GM19025 (cell line): ENCODE results near the gene AFDN.
"Not testable (repeated sequence)": the region's sequence is repeated elsewhere in the genome, so short reads cannot be mapped to it uniquely, and the experiment has no call there.

Experiments used
- ATAC-seq: cut with Tn5 transposase; IDR thresholded peaks from one replicate; pipeline ENCODE4 v1.9.1; 2021; ENCODE audit warnings: mild to moderate bottlenecking, low read depth, moderate library complexity; ENCODE audit not compliant: unreplicated experiment

The AFDN gene

DNA sequence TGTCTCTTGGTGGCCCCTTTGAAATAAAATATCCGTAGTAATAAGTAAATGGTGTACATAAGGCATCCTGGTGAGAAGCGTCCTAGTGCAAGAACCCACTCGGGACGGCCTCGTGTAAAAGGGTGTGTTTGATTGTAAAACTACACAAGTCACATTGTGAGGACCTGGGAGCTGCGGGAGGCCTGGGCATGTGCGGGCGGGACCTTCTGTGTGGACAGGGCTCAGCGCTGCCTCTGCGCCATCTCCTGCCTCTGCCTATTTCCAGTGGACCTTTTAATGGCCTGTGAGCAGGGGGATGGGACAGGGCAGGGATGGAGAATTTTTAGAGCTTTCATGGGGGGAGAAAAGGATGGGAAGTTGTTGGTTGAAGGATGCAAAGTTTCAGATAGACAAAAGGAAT is 145.5 kb downstream of the AFDN start:
- ATAC-seq: no peak

DNA sequence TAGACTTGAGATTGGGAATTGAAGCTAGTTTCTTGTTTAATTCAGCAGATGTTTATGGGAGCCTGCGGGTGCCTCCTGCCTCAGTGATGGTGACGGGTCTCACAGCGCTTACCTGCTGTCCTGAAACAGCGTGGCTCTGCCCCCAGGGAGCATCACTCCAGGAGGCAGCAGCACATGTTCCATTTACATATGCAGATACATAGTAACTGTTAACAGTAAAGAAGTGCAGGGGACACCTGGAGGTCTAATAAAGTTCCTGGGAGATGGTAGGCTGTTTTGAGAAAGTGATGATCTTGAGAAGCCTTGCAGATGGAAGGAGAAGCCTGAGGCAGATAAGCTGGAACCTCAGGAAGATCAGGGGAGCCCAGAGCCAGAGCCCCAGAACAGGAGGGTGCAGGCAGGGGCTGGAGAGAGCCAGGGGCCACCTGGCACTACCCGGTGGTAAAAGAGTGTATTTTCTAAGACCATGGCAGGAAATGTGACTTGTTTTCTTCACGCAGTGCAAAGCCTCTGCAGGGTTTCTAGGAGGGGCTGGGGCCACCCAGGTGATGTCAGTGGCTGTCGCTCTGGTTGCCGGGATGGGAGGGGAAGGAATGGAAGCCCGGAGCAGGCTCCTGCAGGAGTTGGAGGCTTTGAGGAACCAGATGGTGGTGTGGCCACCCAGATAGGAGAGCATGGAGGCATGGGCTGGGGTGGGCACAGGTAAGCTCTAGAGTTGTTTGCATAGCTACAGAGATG is 146.6 kb downstream of the AFDN start:
- no peak for ATAC-seq

DNA sequence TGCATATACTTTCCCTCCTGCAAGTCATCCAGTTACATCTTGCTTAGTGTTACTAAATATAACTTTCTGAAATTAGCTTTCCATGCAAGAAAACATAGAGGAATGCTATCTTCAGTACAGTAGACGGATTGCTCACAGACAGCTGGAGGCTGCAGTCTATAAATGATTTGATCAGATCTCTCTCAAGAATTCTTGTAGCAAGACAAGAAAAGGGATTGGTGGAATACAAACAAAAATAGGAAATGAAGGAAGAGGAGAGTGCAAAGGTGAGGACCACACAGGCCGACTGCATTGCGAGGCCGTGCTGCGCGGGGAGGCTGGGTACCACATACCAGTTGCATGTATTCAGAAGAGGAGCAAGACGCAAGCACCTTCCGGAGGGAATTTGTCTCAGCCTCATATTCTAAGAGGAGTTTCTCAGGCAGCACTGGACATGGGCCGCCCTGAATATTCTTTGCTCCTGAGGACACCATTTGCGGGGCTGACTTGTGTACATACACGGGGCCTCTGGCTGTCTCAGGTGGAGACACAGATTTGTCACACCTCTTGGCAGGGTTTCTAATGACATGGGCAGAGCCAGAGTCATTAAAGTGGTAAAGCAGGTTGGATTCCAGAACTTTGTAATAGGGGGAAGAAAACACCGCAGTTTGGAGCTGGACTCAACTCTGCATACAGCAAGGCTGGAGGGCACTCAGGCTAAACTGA is 148.1 kb downstream of the AFDN start:
- ATAC-seq: no peak

DNA sequence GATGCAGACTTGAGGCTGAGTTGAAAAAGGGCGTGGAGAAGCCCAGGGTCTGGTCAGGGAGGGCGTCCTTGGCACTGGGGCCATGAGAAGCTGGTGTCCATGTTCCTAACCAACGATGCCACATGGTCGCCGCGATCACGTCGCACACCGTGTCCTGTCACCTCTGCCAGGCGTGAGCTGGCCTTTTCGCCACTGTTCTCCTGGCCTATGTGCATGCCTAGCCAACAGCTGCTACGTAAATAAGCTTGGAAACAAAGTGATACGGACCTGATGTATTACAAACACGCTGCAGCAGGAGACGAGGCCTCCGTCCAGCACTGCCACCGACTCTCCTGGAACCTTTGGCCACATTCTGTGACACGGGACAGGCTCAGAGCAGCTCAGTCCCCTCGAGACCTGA is 148.7 kb downstream of the AFDN start:
- ATAC-seq: no peak

DNA sequence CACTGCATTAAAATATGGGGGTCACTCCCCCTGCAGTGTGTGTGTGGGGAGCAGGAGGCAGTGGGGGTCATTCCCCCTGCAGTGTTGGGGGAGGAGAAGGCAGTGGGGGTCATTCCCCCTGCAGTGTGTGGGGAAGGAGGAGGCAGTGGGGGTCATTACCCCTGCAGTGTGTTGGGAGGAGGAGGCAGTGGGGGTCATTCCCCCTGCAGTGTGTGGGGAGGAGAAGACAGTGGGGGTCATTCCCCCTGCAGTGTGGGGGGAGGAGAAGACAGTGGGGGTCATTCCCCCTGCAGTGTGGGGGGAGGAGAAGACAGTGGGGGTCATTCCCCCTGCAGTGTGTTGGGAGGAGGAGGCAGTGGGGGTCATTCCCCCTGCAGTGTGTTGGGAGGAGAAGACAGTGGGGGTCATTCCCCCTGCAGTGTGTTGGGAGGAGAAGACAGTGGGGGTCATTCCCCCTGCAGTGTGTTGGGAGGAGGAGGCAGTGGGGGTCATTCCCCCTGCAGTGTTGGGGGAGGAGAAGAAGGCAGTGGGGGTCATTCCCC is 149.5 kb downstream of the AFDN start:
- ATAC-seq: not testable (repeated sequence)

DNA sequence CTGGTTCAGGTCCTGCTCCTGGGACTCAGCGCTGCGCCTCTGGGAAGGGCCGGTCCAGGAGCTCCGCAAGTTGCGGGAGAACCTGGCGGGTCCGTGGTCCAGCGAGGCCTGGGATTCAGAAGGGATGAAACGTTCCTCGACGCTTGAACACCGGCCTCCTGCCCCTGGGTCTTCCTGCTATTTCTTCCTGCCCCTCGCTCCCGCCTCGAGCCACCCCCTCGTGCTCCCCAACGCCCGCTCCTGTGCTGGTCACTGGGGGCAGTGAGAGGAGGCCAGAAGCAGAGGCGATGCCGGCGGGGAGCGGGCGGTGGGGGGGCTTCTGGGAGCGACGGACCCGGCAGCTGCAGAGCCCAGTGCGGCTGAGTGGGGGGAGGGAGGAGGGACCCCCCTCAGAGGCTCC is 150.0 kb downstream of the AFDN start:
- no peak for ATAC-seq

DNA sequence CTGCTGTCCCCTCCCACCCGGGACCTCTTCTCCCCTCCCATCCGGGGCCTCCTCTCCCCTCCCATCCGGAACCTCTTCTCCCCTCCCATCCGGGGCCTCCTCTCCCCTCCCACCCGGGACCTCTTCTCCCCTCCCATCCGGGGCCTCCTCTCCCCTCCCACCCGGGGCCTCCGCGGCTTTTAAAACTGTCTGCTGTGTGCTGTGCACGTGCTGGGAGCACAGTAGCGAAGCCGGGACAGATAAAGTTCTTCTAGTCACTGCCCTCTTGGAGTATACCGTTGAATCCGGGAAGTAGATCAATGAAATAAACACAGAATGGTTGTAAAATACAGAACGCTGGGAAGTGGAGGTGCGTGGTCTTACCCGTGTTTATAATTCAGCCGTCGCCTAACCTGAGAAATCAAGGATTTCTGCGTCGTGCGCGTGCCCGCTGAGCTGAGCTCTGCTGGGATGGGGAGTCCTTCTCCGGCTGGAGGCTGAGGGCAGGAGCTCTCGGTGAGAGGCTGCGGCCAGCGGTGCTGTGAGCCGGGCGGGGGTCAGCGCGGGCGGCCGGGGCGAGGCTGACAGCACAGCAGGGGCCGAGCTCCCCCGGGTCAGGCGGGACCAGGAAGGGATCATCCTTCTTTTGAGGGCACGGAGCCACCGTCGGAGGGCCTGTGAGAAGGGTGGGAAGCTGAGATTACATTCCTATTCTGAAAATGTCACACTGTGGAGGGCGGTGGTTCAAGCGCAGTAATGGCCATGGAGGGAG is 151.2 kb downstream of the AFDN start:
- no peak for ATAC-seq

DNA sequence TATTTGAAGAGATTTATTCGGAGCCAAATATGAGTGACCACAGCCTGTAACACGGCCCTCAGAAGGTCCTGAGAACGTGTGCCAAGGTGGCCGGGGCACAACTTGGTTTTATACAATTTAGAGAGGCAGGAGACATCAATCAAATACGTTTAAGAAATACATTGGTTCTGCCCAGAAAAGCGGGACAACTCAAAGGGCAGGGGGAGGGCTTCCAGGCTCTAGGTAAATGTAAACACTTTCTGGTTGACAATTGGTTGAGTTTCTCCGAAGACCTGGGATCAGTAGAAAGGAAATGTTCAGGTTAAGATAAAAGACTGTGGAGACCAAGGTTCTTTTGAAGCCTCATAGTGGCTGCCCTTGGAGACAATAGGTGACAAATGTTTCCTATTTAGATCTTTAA is 151.9 kb downstream of the AFDN start:
- no peak for ATAC-seq

DNA sequence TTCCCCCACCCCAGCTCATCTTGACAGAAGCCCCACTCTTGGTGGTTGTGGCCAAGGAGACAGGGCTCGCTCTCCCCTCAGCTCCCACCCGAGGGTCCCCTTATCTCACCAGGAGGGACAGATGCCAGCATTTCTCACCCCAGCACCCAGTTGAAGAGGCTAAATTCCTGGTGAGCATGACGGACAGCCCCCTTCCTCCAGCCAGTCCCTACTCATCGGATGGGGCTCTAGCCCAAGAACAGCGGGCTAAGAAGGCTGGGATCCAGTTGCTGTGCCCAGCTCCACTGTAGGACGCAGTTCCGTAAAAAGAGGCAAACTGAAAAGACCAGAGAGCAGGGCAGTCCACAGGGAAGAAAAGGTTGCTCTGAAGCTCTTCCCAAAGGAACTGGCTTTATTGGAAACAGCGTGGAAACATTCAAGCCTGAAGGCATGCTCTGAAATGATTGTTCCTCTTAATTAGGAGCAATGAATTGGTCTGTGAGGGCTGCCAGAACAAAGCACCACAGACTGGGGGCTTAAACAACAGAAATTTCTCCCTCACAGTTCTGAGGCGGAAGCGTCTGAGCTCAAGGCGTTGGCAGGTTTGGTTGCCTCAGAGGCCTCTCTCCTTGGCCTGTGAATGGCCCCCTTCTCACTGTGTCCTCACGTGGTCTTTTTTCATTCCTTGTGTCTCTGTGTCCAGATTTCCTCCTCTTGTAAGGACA is 152.9 kb downstream of the AFDN start:
- no peak for ATAC-seq

DNA sequence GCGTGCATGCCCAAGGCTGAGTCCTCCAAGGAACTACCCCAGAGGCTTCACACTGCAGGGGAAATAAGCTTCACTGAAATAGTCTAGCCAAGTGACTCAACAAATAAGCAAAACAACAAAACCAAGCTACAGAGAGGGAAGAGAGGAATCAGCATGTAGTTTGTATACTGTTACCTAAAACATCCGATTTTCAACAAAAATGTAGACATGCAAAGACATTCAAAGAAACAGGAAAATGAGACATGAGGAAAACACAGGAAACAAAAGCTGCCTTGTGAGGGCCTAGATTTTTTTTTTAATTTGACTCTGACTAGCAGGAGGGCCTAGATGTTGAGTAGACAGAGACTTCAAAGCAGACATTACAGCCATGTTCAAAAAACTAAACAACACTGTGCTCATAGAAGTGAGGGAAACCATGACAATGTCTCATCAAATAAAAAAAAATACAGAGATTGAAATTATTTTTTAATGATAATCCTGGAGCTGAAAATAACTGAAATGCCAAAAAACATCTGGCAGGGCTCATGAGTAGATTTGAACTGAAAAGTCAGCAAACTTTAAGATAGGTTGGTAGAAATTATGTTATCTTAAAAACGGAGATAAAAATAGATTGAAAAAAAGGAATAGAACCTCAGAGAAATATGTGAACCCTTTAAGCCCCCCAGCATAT is 154.3 kb downstream of the AFDN start:
- no peak for ATAC-seq

DNA sequence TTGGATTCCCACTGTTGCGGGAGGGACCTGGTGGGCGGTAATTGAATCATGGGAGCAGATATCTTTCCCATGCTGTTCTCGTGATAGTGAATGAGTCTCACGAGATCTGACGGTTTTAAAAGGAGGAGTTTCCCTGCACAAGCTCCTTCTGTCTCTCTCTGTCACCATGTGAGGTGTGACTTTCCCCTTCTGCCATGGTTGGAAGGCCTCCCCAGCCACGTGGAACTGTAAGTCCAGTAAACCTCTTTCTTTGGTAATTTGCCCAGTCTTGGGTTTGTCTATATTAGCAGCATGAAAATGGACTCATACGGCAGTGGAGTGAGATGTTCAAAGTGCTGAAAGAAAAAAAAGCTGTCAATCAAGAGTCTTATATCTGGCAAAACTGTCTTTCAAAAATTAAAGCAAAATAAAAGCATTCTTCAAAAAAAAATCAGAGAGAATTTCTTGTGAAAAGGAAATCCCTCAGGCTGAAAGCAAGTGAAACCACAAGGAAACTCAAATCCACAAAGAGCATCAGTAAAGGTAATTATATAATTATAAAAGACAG is 155.3 kb downstream of the AFDN start:
- no peak for ATAC-seq

DNA sequence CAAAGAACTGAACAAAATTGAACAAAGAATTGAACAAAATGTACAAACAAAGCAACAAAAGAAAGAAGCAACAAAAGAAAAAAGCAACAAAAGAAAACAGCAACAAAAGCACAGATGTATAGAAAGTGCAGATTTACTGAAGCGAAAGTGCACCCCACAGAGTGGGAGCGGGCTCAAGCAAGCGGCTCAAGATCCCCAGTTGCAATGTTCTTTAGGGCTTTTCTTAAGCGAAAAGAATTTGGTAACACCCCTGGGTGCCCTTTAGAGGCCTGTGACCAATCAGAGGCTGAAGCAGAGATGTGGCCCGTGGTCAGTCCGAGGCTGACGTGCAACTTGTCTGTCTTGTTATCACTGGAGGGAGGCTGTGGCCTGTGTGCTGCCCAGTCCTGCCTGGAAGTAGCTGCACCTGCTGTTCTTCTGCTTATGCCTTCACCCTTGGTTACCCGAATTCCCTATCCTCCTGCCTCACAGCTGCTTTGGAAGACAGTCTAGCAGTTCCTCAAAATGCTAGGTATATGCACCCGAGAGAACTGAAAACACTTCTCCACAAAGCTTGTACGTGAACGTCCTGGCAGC is 157.5 kb downstream of the AFDN start:
- ATAC-seq: no peak

DNA sequence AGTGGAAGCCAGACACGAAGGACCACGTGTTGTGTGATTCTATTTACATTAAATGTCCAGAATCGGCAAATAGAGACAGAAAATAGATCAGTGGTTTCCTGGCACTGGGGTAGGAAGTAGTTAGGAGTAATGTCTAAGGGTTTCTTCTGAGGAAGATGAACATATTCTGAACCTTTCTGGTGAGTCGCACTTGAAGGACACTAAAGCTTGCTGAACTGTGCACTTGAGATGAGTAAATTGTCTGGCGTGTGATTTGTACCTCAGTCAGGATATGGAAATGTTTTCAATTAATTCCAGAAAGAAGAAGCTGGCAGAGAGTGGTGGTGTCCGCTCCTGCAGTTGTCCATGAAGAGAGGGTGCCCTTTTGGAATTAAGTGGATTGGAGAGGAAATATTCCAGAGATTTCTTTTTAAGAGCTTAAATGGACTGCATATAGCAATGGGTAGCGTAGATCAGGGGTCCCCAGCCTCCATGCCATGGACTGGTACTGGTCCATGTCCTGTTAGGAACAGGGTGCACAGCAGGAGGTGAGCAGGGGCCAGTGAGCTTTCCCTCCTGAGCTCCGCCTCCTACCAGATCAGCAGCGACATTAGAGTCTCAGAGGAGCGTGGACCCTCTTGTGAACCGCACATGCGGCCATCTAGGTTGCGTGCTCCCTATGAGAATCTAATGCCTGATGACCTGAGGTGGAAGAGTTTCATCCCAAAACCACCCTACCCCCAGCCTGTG is 158.3 kb downstream of the AFDN start:
- ATAC-seq: no peak

DNA sequence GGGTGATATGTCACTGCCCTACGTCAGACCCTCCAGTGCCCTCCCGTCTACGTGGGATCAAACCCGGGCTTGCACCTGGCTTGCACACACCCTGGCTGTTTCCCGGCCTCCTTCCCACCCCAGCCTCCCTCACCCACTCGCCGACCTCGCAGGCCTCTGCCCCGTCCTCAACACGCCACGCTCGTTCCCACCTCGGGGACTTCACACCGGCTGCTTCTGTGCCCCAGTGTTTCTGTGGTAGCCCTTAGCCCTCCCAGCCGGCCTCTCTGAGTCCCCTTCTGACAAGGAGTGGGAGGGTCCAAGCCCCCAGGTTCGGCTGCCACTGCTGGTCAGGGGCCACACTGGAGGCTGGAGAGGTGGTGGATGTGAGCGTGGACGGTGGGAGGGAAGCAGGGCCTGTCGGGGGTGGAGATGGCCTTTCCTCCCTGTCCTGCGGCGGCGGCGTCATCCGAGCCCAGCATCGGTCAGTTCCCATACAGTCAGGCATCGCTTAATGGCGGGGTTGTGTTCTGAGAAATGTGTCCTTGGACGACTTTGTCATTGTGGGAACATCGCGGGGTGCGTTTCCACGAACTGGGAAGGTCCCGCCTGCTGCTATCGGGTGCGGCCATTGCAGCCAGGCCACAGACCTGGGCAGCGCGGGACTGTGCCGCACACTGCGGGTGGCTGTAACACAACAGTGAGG is 159.3 kb downstream of the AFDN start:
- ATAC-seq: no peak

DNA sequence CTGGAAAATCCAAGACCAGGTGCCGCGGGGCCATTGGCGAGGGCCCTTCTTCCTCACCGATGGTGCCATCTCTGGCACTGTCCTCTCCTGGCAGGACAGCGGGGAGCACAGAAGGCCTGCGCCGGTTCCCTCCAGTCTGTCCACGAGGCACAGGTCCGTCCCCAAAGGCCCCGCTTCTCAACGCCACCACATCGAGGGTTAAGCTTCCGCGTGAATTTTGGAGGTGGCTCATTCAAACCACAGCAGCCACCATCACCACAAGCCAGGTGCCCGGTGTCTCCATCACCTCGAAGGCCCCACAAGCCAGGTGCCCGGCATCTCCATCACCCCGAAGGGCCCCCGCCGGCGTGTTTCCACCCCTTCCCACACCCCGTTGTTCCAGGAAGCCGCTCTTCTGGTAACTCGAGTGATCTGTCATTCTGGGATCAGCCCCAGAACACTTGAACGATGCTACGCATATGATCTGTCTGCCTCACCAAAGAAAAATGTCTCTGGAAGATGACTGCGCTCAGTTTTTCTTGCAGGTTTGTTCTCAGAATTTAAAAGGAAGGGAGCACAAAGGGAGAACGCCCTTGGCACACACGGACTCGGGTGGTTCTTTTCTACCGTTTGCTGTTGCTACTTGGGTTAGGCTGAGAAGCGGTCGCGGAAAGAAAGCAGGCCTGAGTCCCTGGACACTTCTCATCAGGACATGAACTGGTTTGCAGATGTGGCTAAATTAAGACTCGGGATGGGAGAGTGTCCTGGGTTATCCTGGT is 160.9 kb downstream of the AFDN start:
- ATAC-seq: no peak

DNA sequence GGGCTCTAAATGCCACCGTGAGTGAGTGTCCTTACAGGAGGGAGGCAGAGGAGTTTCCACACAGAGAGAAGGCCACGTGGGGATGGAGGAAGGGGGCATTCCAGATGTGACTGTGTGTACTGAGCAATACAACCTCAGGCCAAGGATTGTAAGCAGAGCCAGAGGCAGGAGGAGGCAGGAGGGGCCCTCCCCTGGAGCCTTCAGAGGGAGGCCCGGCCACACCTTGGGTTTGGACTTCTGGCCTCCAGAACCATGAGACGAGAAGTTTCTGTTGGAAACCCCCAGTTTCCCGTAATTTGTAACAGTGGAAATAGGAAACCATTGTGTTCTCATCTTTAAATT is 161.4 kb downstream of the AFDN start:
- no peak for ATAC-seq

DNA sequence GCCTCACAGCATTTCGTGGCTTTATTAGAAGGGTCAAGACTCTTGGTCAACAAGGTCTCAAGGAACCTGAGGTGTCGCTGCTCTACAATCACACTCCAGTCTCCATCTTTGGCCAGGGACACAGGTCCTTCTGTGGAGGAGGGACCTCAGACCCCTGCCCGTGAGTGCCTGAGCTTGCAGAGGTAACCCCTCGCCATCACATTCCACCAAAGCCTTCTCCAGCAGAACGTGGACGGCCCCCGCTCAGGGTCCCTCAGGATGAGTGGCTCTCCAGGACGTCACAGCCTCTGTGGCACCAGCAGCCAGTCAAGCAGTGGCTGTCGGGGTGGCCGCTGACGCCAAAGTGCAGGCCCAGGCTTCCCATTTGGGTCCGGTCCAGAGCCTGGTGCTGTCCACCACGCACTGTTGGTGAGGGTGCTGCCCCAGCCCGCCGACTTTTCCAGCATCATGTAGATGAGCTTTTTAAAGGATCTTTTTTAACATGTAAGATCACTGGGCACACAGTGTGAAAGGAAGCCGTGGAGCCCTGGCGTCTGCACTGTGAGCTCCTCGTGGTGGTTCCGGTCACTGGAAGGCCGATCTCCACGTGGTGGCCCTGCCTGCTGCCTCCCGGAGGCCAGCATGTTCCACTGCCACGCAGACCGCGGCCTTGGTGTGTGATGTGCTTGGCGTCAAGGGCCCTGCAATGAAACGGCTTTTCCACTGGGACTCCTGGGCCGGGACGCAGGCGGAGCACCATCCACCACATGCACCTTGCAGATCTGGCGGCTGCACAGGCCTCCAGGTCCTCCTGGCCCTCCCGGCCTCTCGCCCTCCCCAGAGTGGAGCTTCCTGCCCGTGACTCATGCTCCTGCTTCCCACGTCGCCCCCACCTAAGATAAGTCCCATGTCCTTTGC is 162.5 kb downstream of the AFDN start:
- no peak for ATAC-seq
